ENCODE data around the gene MXI1. TPM values are rescaled to one million over a fixed set of nuclear protein-coding genes. Genes with fewer than 3 reads are reported as not detected.

MXI1 gene
- total and polyA plus RNA-seq, 7 donors, result 52.2 to 148 (median 92.0) TPM

DNA sequence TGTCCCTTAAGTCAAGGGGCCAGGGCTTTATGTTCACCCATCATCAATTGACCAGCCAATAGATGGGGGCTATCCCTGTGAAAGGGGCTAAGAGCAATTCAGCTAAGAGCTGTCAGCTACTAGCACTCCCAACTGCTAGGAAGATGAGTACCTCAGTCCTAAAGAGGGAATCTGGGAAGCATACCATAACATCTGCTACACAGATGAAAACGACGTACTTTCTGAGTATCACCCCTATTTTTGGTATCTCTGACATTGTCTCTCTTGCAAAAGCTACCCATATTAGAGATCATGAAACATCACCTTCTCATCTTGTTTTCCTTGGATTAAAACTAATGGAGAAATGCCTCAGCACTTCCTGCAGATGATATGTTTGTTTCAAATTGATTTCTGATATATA, 104.8 kb downstream of the MXI1 start:
- WGBS, 2 donors, result 58 to 73% methylated on average over 2 of the region's 2 CpGs
- Histone ChIP-seq H3K4me1 (peaks cover 0 to 14% (median 6%) of the 10 kb centered on the region in 4 donors), H3K36me3 (no peaks in the 10 kb centered on the region), H3K9me3 (no peaks in the 10 kb centered on the region), H3K4me3 (no peak overlapping the region), H3K27me3 (no peaks in the 10 kb centered on the region), H3K27ac (no peak overlapping the region)
- DNase-seq, result no peak
- TF ChIP-seq, protein P1, sequence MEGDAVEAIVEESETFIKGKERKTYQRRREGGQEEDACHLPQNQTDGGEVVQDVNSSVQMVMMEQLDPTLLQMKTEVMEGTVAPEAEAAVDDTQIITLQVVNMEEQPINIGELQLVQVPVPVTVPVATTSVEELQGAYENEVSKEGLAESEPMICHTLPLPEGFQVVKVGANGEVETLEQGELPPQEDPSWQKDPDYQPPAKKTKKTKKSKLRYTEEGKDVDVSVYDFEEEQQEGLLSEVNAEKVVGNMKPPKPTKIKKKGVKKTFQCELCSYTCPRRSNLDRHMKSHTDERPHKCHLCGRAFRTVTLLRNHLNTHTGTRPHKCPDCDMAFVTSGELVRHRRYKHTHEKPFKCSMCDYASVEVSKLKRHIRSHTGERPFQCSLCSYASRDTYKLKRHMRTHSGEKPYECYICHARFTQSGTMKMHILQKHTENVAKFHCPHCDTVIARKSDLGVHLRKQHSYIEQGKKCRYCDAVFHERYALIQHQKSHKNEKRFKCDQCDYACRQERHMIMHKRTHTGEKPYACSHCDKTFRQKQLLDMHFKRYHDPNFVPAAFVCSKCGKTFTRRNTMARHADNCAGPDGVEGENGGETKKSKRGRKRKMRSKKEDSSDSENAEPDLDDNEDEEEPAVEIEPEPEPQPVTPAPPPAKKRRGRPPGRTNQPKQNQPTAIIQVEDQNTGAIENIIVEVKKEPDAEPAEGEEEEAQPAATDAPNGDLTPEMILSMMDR (IDR thresholded peaks at IDR 0.05), result no peak
- TF ChIP-seq POLR2AphosphoS5 (IDR thresholded peaks at IDR 0.05) (no peak), POLR2A (IDR thresholded peaks at IDR 0.05) (no peak), EP300 (IDR thresholded peaks at IDR 0.05) (no peak)
- intact Hi-C loops (cut with DNase I), result loop anchor here (2.0 to 5.0 kb wide), 2 partner anchors 40 to 235 kb away; no protein-coding TSS in a partner anchor

DNA sequence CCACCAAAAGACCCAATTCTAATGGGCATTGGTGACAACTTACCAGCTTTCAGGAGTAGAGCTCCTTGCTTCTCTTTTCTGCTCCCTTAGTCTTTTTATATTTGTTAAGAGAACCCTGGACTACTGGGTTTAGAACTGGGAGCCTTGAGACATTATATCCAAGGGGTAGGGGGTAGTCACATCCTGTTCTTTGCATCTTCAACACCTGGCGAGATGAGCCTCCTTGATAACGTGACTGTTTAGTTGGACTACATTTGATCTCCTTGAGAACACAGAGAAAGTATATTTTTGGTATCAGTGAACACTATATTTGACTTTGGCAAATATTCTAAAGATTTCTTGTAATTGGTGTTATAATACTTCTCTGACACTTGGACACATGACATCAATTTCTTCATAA, 106.3 kb downstream of the MXI1 start:
- WGBS, 2 donors, result 52 to 71% methylated on average over 2 of the region's 2 CpGs
- no peak overlapping the region for H3K4me3 ChIP-seq
- TF ChIP-seq, protein P1 (IDR thresholded peaks at IDR 0.05), result no peak
- TF ChIP-seq POLR2A (IDR thresholded peaks at IDR 0.05) (no peak), POLR2AphosphoS5 (IDR thresholded peaks at IDR 0.05) (no peak), EP300 (IDR thresholded peaks at IDR 0.05) (no peak)
- no peaks in the 10 kb centered on the region for H3K36me3 ChIP-seq
- no peak for DNase-seq
- peaks cover 0 to 14% (median 6%) of the 10 kb centered on the region in 4 donors for H3K4me1 ChIP-seq
- no peak overlapping the region for H3K27ac ChIP-seq
- H3K27me3 ChIP-seq, result no peaks in the 10 kb centered on the region
- intact Hi-C loops (cut with DNase I), result loop anchor here (2.0 to 5.0 kb wide), 2 partner anchors 39 to 233 kb away; no protein-coding TSS in a partner anchor
- no peaks in the 10 kb centered on the region for H3K9me3 ChIP-seq

DNA sequence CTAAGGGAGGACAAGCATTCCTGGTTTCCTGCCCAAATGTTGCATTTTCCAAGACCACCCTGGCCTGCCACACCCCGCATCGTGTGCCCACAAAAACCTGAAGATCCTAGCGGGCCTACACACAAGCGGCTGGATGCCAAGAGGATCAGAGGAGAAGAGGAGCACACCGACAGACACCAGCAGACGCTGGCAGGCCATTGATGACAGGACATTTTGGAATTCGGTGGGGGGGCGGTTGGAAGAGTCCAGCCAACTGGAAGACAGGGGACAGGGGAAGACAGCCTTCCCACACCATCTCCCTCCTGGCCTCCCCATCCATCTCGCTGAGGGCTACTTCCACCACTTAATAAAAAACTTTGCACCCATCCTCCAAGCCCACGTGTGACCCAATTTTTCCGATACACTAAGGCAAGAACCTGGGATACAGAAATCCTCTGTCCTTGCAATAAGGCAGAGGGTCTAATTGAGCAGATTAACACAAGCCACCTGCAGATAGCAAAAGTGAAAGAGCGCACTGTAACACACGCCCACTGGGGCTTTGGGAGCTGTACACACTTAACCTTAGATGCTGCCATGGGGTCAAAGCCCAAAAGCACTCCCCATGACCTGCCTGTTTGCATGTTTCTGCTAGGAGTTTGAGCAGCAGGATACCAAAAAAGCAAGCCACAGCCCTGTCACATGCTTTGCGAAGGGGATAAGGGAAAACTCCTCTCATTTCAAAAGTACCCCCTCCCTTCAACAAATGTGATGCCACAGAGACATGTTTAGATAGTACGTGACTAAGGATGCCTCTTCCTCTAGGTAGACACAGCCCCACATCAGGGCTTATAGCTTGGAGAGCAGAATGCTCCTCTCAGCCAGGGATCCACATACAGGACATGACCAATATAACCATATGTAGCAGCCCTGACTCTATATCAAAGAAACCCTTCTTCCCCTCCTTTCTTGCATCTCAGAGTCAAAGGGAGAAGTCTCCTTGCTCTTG, 110.8 kb downstream of the MXI1 start:
- WGBS, 2 donors, result 89 to 91% methylated on average over 15 of the region's 15 CpGs
- DNase-seq, result no peak
- TF ChIP-seq EP300 (IDR thresholded peaks at IDR 0.05), result no peak
- TF ChIP-seq POLR2A (IDR thresholded peaks at IDR 0.05), result no peak
- TF ChIP-seq, protein P1 (IDR thresholded peaks at IDR 0.05), result no peak
- no peak for TF ChIP-seq POLR2AphosphoS5 (IDR thresholded peaks at IDR 0.05)
- Histone ChIP-seq H3K27me3 (no peaks in the 10 kb centered on the region), H3K27ac (no peak overlapping the region), H3K4me3 (no peak overlapping the region), H3K9me3 (peaks cover 0 to 5% (median 2%) of the 10 kb centered on the region in 4 donors), H3K4me1 (peaks cover 0 to 3% (median 0%) of the 10 kb centered on the region in 4 donors), H3K36me3 (no peaks in the 10 kb centered on the region)
- intact Hi-C loops (cut with DNase I), result no loop called here

DNA sequence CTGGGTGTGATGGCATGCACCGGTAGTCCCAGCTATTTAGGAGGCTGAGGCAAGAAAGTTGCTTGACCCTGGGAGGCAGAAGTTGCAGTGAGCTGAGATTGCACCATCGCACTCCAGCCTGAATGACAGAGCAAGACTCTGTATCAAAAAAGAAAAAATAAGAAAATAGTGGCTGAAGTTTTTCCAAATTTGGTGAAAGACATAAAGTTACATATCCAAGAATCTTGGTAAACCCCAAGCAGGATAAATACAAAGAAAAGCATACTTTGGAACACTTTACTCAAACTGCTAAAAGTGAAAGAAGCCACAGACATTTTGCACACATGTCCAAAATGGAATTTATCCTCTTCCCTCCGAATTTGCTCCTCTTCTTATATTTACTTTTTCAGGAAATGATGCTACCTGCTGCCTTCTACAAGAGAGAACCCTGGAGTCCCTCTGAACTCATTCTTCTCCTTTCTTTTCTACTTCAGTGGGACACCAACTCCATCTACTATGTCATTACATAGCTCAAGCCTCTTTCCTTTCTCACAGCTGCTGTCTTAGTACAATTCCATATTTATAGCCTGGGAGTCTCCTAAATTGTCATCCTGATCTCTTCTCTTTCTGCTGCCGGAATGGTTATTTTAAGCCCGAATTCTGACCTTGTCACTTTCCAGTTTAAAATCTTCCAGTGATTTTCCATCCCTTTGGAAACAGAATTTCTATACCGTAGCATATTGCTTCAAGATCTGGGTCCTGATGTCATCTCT, 114.6 kb downstream of the MXI1 start:
- WGBS, 2 donors, result 89 to 92% methylated on average over 6 of the region's 6 CpGs
- DNase-seq, result no peak
- TF ChIP-seq POLR2A (IDR thresholded peaks at IDR 0.05) (no peak), EP300 (IDR thresholded peaks at IDR 0.05) (no peak), POLR2AphosphoS5 (IDR thresholded peaks at IDR 0.05) (no peak)
- TF ChIP-seq, protein P1 (IDR thresholded peaks at IDR 0.05), result no peak
- Histone ChIP-seq H3K36me3 (no peaks in the 10 kb centered on the region), H3K4me3 (no peak overlapping the region), H3K27ac (no peak overlapping the region), H3K4me1 (no peaks in the 10 kb centered on the region), H3K9me3 (peaks cover 0 to 5% (median 2%) of the 10 kb centered on the region in 4 donors), H3K27me3 (no peaks in the 10 kb centered on the region)
- intact Hi-C loops (cut with DNase I), result no loop called here

Data from sigmoid colon (tissue), 7 donors.